EL (cell line): ENCODE results near the gene IGFN1.

ENCODE experiments used
- DNase-seq: peaks from one replicate; pipeline ENCODE4 v3.0.0-alpha.2; 2016

IGFN1 gene

GRCh38 chr1:201164645-201165044, 26.0 kb upstream of the IGFN1 start:
- no peak for DNase-seq

DNA sequence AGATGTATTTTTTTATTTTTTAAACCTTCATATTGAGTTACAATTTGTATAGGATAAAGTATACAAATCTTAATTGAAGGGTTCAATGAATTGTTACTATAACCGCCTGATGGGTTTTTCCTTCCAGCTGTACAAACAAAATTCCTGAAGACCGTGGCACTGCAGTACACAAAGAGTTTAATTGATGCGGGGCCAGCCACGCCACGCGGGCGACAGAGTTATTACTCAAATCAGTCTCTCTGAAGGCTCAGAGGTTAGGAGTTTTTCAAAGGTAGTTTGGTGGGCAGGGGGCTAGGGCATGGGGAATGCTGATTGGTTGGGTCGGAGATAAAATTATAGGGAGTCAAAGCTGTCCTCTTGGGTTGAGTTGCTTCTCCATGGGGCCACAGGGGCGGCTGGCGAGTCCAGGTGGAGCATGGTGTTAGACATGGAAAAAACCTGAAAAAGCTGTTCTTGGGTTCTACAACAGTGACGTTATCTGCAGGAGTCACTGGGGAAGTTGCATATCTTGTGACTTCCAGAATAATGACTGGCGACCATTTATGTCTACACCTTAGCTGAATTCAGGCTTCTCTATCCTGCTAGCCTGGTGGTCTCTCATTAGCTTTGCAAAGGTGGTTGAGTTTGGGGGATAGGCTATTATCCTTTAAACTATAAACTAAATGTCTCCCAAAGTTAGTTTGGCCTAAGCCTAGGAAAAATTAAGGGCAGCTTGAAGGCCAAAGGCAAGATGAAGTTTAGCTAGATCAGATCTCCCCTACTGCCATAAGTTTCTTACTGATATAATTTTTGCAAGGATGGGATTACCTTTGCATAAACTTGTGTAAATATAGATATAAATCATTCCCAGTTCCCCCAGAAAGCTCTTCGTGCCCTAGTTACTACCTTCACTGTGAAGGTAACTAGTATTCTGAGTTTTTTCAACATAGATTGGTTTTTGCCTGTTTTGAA, 23.3 kb upstream of the IGFN1 start:
- no peak for DNase-seq

DNA sequence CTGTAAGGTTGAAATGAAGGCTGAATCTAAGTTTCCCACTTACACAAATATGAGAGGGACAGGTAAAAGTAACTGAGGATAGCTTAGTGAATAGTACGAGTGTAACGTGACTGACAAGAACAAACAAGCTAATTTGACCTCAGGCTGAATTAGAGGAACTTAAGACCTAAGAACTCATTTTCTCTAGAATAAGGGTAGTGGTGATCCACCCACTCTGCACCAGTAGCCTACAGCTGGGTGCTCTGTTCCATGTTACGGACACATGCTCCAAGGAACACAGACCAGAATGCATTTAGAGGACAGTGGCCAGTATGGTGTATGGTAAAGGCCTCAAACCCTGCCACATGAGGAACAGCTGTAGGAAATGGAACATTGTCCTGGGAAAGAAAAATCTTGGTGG, 21.4 kb upstream of the IGFN1 start:
- DNase-seq = no peak

- no peak for DNase-seq
Observed at GRCh38 chr1:201169971-201170532, 20.6 kb upstream of the IGFN1 start.

DNA sequence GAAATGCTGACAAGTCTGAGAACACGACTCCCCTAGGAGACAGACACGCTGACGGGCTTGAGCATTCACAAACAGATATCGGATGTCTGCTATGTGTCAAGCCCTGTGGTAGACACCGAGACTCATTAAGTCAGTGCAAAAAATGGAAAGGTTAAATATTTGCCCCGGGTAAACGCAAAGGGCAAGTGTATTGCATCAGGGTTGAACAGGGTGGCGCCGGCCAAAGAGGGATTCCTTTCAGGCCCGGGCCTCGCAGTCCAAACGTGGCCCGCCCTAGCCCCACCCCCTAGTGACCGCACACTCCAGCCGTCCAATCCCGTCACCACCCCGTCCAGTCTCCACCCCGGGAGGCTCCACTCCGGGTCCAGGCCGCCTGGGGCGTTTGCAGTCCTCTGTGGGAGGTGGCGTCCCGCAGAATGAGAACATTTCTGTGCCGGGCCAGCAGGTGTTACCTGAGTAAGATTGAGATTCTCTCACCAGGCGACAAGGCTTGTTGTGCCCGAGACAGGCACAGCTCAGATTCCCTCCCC, 20.0 kb upstream of the IGFN1 start:
- peak; percentile 96 for DNase-seq

DNA sequence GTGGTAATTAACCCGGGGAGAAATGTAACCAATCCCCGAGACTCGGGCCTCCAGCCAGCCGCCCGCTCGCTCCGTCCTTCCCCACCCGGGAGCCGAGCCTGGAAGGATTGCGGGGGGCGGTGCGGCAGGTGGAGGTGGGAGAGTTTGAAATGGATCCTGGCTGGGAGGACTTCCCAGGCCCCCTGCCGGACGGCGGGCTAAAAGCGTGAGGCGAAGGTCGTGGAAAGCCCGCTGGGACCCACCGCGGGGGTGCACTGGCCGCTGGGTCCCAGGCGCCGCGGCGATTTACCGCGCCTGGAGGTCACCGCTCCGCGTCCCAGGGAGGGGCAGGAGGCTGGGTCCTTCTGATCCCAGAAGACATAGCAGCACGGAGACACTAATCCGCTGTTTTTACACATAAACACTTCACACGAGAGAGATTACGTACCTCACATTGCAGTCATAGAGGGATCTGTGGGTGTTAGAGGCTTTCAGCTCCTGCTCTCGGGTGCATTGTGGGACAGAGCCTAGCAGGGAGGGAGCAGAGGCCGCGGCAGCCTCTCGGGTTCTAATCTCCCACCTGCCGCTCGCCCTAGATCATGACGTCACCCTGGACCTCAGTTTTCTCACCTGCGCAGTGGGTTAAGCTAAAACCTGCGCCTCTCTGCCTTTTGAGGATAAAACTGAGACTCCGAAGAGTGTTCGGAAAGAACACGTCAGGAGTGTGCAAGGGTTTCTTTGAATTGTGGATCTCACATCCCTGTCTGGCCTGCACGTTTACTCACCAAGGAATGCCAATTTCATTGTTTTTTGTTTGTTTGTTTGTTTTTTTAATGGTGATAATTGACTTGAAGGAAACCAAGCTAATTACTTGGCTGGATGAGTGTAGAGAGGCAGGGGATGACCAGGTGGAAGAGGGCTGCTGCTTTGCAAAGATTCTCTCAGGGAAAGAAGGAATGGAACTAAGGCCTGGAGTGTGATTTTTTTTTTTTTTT, 19.3 kb upstream of the IGFN1 start:
- DNase-seq = peak; percentile 36

DNA sequence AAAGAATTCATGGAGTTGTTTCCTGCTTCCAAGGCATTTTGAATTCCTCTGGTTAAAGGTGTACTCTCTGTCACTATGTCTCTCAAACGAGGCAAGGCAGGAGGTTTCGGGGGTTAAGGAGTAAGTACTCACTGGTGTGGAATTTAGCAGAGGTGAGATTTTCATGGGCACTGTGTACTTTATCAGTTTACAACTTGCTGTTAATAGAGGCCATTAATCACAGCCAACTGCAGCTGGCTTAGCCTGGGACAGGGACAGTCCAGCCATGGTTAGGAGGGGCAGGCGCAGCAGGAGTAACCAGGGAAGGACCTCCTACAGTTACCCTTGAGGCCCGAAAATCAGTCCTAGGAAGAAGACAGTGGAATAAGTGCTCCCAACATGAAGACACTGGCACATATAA, 18.3 kb upstream of the IGFN1 start:
- DNase-seq = no peak

DNA sequence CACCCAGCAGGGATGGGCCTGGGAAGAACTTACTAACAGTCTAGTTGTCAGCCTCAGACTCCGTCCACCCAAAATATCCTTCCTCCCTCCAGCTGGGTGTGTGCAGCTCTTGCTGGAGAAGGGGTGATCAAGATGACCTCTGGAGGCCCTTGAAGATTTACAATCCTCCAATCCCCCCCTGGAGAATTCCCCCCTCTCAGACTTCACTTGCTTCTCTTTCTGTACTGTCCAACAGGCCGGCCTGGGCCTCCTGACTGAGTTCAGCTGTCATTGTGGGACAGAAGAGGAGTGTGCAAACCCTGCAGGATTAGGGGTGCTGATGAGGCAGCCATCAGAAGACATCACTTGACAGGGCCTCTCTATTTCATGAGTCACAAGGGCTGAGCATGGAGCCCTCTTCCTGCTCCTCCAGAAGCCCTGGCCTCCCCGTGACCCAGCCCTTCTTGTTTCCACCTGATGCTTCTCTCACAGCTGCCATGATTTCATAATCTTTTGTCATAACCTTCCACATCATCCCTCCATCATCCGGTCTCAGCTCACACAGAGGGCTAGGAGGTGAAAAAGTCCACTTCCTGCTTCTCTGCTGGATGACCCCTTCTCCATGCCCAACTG, 17.5 kb upstream of the IGFN1 start:
- peak; percentile 31 for DNase-seq

DNA sequence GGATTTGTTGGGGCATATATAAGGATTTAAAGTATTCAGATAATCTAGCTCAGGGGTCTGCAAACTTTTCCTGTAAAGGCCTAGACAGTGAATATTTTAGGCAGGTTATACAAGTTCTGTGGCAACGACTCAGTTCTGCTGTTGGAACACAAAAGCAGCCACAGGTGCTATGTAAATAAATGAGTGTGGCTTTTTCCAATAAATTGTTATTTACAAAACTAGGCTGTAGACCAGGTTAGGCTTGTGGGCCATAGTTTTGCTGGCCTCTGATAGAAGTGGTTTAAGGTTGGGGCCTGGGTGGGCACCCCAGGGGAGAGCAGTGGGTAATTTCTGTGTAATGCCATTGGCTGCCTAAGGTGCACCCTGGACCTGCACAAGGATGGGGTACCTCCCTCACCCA, 16.9 kb upstream of the IGFN1 start:
- DNase-seq = no peak

DNA sequence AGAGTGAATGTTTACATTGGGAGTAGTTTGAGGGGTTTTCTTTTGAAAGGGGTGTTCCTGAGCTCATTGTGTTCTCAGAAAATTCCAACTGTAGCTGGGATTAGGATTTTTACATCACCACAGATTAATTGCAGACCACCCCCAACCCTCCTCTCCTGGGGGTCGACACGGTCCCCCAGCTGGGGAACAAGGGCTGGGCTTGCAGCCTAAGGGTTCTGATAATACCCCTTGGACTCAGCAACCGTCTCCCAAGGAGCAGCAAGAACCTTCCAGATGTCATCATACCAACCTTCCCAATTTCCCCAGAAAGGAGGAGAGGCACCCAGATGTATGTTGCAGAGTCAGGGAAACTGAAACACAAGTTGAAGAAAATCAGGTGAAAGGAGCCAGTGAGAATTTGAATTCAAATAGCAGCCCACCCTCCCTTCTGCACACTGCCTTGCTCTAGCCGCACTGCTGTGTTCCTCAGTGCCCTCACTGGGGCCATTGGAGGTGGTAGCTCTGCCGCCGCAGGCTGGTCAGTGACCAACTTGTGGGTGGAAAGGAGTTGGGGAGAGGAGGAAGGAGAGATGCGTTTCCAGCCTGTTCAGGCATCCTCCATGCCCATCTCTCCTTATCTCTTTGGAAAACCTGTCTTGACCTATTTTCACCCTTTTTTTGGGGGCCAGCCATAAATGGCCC, 14.7 kb upstream of the IGFN1 start:
- no peak for DNase-seq

DNA sequence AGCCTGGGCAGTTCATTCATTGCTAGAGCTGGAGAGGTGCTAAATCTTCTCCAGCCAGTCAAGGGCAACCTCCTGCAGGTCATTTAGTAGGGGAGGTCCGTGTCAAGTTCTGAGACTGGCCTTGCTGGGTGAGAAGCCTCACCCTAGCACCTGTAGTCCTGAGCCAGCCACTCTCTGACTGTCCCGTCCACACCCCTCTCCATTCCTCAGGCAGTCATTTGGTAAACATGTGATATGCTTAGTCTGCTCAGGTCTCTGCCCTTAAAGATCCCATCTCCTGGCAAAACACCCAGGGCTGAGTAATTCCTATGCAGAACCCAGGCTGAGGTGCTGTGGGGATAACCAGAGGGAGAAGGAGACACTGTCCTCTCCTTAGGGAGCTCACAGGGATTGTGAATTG, 13.7 kb upstream of the IGFN1 start:
- DNase-seq = peak; percentile 39

GRCh38 chr1:201178718-201179117, 11.9 kb upstream of the IGFN1 start:
- no peak for DNase-seq

DNA sequence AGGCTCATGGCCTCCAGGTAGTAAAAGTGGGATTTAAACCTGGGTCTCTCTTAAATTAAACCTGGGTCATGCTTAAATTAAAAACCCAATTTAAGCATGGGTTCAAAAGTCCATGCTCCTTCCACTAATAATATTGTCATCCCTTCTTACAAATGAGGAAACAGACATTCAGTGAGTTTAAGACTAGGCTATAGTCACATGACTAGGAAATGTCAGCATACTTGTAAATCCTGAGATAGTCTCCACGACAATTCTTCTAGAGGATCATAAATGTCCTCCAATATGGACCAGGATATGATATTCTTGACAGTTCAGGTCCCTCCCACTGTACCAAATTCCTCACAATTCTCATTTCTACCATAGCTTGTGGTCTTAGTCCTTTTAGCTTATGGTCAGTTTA, 10.5 kb upstream of the IGFN1 start:
- DNase-seq = no peak

GRCh38 chr1:201180901-201181300, 9.7 kb upstream of the IGFN1 start:
- no peak for DNase-seq

GRCh38 chr1:201181323-201181722, 9.3 kb upstream of the IGFN1 start:
- DNase-seq = no peak

DNA sequence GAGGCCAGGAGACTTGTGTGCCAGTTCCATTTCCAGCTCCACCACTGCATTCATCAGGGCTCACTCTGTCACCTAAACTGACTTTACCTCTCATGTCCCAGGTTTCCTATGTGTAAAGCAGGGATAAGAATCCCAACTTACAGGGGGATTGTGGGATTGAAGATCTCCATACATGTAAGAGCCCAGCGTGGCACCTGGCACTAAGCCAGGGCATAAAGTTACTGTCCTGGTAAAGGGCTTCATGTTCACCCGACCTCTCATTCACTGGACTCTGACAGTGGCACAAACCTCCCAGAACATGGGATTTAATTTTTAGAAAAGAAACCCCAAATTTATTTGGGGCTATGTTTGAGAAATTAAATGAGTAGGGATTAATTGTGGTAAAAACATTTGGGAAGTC, 8.9 kb upstream of the IGFN1 start:
- no peak for DNase-seq

DNA sequence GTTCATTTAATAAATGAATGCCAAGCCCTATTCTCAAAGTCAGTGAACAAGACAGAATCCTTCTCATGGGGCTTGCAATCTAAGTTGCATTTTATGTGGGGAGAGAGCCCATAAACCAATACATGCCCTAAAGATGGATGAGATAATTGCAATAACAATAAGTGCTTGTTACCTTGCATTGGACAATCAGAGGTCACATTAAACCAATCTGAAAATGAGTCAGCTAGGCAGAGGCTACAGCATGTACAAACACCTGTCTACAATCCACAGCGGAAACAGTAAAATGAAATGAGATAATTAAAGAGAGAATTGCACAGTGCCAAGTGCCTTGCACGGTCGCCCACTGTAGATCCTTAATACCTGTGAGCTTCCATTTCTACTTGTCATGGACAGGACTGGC, 7.4 kb upstream of the IGFN1 start:
- DNase-seq = no peak

GRCh38 chr1:201183753-201184152, 6.9 kb upstream of the IGFN1 start:
- no peak for DNase-seq

DNA sequence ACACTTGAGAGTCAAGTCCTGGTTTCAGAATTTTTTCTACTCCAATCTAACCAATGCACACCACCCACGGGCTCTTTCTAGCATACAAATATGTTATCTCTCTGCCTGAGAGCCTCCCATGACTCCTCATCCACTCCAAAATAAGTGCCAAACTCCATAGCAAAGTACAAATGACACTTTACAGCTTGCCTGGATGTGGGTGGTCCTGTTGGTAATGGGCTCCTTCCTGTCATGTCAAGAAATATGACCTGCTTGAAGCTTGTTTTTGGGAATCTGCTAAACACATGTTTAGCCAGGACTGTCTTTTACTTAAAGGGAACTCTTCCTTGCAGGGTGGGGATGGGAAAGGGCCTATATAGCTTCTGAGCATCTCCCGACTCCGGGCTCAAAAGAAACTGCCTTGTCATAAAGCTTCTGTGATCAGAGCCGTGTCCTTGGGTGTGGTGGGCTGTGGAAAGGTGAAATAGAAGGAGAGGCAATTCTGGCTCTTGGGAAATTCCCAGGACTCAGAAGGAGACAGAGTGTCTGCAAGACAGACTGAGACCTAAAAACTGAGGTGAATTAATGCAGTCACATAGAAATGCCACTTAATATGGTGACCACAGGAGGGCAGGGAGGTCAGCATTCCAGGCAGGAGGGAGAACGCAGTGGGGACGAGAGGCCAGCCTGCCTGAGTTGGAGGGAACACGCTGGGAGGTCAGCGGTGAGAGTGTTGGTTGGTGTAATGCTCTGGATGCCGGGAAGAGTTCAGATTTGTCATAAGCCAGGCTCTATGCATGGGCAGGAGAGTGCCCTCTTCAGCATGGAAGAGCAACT, 6.1 kb upstream of the IGFN1 start:
- peak; percentile 83 for DNase-seq

GRCh38 chr1:201185123-201185453, 5.5 kb upstream of the IGFN1 start:
- DNase-seq = no peak

DNA sequence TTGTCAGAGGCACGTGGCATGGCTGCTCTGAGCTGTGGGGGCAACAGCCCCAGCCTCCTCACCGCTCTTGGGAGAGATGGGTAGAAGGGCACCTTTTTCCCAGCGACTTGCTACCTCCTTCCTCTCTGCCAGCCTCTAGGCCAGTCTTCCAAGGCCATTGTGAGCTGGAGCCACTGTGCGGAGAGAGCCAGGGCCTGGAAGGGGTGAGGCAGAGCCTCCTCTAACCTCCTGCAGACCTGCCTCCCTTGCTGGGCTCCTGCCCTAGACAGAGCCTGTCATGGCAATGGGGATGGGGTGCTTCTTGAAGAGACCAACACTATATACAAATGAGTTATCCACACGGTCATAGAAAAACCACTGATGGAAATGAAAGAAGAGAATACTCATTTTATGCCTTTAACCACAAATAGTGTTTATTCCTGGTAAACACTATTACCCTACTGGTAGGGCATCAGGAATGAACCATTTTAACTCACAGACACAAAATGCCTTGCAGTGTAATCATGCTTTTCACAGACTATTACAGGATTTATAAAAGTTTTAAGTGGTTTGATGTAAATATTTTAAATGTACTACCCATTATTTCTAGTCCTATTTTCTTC, 5.0 kb upstream of the IGFN1 start:
- DNase-seq = no peak
